Stimulated activated naive CD4-positive, alpha-beta T cell (primary cell): ENCODE results near the gene NKX6-2.
"Not testable (repeated sequence)": the region's sequence is repeated elsewhere in the genome, so short reads cannot be mapped to it uniquely, and the experiment has no call there.

ENCODE experiments used
- DNase-seq, 6 experiments: peaks; one replicate each; lab custom pipeline; 2025; lab: John Stamatoyannopoulos, UW

NKX6-2 gene

GRCh38 chr10:132754071-132754470, 31.9 kb downstream of the NKX6-2 start:
- no peak for DNase-seq

- DNase-seq = no peak
Measured at GRCh38 chr10:132753596-132753995, 32.4 kb downstream of the NKX6-2 start.

GRCh38 chr10:132752961-132753360, 33.0 kb downstream of the NKX6-2 start:
- DNase-seq = no peak

GRCh38 chr10:132752378-132752777, 33.6 kb downstream of the NKX6-2 start:
- DNase-seq = no peak

- DNase-seq = no peak
Measured at GRCh38 chr10:132750936-132751335, 35.0 kb downstream of the NKX6-2 start.

GRCh38 chr10:132749371-132749795, 36.6 kb downstream of the NKX6-2 start:
- DNase-seq = no peak

- DNase-seq = no peak
Measured at GRCh38 chr10:132748545-132749370, 37.2 kb downstream of the NKX6-2 start.

GRCh38 chr10:132748135-132748534, 37.8 kb downstream of the NKX6-2 start:
- DNase-seq = no peak

GRCh38 chr10:132746801-132747625, 38.9 kb downstream of the NKX6-2 start:
- DNase-seq = no peak

- no peak for DNase-seq
Measured at GRCh38 chr10:132746386-132746785, 39.6 kb downstream of the NKX6-2 start.

- DNase-seq = no peak
Measured at GRCh38 chr10:132745971-132746370, 40.0 kb downstream of the NKX6-2 start.

GRCh38 chr10:132745511-132745910, 40.4 kb downstream of the NKX6-2 start:
- DNase-seq = no peak

- DNase-seq = no peak
Measured at GRCh38 chr10:132744839-132745238, 41.1 kb downstream of the NKX6-2 start.

- DNase-seq = no peak
Measured at GRCh38 chr10:132743925-132744490, 41.9 kb downstream of the NKX6-2 start.

GRCh38 chr10:132743196-132743924, 42.6 kb downstream of the NKX6-2 start:
- DNase-seq = not testable (repeated sequence)

GRCh38 chr10:132742837-132743194, 43.1 kb downstream of the NKX6-2 start:
- DNase-seq = no peak

- no peak for DNase-seq
Measured at GRCh38 chr10:132742167-132742836, 43.6 kb downstream of the NKX6-2 start.

GRCh38 chr10:132740588-132740987, 45.4 kb downstream of the NKX6-2 start:
- DNase-seq = no peak

GRCh38 chr10:132739225-132739613, 46.7 kb downstream of the NKX6-2 start:
- no peak for DNase-seq

- DNase-seq = no peak
Measured at GRCh38 chr10:132738454-132739224, 47.3 kb downstream of the NKX6-2 start.
